Muscle of back (tissue), 13 donors: ENCODE data around the gene GCFC2. TPM values are rescaled to one million over a fixed set of nuclear protein-coding genes. Genes with fewer than 3 reads are reported as not detected.
"Not testable (repeated sequence)": the region's sequence is repeated elsewhere in the genome, so short reads cannot be mapped to it uniquely, and the experiment has no call there.

Experiments used
- DNase-seq, 3 donors: peaks; one replicate each; pipeline versions ENCODE4 v3.0.0 to v3.0.0-alpha.2; 2013
- long read RNA-seq, 9 donors: transcript quantifications; one replicate each; lab custom pipeline, GENCODE V29; 2026
- polyA plus RNA-seq, 10 donors: library from polyadenylated mRNA; unstranded; fragments of 120-200 nt; gene quantifications; one replicate each; pipeline ENCODE4 v1.2.1, GENCODE V29; 2013; ENCODE audit not compliant: insufficient read length in 10 of 10

Gene GCFC2
- 10 to 100 TPM; 14.5 to 38.4 (median 23.2) TPM for polyA plus RNA-seq
- long read RNA-seq, donor 1, full-length matches to known transcripts = 2 of 2 reads
- long read RNA-seq, donor 1, partial matches to known transcripts = 0 of 2 reads
- long read RNA-seq, donor 1, other reads (novel, unspliced or antisense) = 0 of 2 reads
- long read RNA-seq, donor 2, partial matches to known transcripts = 0 of 4 reads
- long read RNA-seq, donor 2, other reads (novel, unspliced or antisense) = 0 of 4 reads
- long read RNA-seq, donor 3 = 0 reads
- long read RNA-seq, donor 4, partial matches to known transcripts = 0 of 1 reads
- long read RNA-seq, donor 4, other reads (novel, unspliced or antisense) = 0 of 1 reads
- long read RNA-seq, donor 5, transcript GCFC2-207 (3 exons, 1,066 nt) = major isoform, 7 of 57 reads
- long read RNA-seq, donor 5, partial matches to known transcripts = 27 of 57 reads
- long read RNA-seq, donor 5, other reads (novel, unspliced or antisense) = 23 of 57 reads
- long read RNA-seq, donor 6, partial matches to known transcripts = 0 of 3 reads
- long read RNA-seq, donor 6, other reads (novel, unspliced or antisense) = 0 of 3 reads
- long read RNA-seq, donor 7, partial matches to known transcripts = 7 of 27 reads
- long read RNA-seq, donor 7, other reads (novel, unspliced or antisense) = 20 of 27 reads
- long read RNA-seq, donor 8, full-length matches to known transcripts = 4 of 4 reads
- long read RNA-seq, donor 8, partial matches to known transcripts = 0 of 4 reads
- long read RNA-seq, donor 8, other reads (novel, unspliced or antisense) = 0 of 4 reads
- long read RNA-seq, donor 9, partial matches to known transcripts = 0 of 1 reads
- long read RNA-seq, donor 9, other reads (novel, unspliced or antisense) = 0 of 1 reads

DNA sequence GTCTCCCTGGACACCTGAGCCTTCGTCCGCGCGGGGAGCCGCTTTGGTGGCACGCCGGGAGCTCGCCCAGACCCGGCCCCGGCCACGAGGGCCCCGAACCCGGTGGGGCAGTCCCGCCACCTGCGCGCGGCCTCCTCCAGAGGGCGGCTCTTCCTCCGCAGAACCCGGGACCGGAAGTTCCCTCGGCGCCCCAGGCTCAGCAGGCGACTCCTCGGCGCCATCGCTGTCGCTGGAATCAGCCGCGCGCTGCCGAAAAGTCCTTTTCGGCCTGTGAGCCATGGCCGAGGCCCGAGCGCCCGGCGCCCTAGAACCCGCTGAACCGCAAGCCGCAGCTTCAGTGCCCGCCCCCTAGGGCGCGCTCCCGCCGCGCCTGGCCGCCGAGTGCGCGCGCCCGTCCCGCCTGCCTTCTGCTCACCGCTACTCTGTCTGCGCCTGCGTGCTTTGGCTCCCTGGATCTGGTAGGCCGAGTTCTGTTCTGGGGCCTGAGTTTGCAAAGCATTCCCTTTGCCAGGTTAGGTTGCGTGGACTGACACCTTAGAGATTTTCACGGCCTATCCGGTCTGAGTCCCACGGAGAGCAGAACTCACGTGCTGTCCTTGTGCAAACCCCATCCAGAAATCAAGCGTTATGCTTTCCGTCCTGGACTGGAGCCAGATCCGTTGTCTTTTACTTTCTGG, at the start of gene GCFC2:
Gene GCFC2 (minus strand): TSS at position 339 of the 677 bp plus-strand sequence. CDS start 60 bp downstream, at position 279.
- DNase-seq = peak; percentile 90 to 97 (median 92)

DNA sequence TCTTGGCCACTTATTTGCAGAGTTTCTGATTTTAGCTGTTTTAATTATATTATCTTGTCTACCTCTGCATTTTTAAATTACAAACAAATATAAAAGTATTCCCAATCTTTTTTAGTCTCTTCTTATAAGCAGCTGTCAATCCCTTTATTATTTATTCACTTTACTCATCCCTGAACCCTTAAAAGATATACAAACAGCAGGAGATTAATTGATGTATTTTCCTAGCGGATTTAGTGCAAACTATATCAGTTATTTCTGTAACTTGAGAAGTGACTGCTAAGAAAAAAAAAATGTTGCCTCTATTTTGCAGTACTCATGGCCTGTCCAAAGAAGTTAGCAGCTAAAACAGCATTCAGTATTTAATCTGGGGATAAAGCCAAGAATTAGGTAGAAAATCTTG, 42.1 kb upstream of the GCFC2 start:
- no peak for DNase-seq

DNA sequence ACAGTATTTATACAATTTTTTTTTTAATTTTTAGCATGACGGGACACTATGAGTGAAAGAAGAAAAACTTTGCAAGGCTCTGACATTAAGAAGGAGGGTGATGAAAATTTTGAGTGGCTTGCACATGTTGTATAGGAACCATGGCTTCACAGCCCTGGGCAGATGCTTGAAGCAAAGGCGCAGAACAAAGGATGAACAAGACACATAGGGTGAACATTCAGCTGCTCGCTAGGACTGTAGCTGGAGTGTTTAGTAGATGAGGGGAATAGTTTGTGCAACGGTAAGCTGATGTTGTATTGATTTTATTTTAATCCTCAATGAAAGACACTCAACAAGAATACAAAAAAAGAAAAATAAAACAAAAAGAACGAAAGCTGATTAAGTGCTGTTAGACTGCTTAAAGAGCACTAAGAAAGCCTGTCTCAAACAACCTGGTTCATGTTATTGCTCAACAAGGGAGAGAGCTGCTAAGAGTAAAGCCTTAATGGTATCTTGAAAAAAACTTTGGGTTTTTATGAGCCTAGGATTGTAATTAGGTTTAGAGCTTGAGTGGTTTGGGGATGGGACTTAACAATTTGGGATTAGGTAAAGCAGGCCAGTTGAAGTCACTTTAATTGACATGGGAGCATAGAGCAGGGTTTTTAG, 41.2 kb upstream of the GCFC2 start:
- DNase-seq = no peak

DNA sequence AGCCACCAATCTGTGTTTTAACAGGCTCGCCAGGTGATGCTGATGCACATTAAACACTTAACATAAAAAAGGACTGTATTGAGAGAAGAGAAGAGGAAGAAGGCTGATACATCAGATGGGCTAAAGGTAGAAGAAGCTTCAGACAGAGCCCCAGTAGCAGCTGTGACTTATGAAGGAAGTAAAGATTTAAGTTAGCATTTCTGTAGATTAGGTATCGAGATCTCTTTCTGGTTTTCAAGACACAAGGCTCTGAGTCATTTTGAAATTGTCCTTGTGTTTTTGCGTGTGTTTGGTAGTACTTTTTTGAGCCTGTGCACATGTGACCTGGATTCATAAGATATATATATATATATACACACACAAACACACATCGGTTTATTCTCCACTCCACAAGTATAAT, 40.6 kb upstream of the GCFC2 start:
- DNase-seq = no peak

DNA sequence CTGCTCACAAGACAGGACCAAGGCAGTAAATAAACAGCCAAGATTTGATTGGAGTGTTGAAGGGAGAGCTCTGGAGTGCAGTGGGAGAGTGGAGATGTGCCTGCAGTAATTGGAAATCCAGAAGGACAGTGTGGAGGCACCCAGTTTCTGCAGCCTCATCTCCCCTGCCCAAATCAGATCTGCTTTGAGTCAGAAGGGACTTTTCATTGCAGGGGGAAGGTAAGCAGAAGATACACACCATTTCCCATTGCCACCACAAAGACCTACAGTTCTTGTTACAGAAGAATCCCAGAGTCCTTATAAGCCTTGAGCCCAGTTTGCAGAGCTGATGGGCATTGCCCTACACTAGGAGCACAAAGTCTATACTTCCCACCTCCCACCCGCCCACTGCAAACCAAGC, 27.2 kb upstream of the GCFC2 start:
- no peak for DNase-seq

DNA sequence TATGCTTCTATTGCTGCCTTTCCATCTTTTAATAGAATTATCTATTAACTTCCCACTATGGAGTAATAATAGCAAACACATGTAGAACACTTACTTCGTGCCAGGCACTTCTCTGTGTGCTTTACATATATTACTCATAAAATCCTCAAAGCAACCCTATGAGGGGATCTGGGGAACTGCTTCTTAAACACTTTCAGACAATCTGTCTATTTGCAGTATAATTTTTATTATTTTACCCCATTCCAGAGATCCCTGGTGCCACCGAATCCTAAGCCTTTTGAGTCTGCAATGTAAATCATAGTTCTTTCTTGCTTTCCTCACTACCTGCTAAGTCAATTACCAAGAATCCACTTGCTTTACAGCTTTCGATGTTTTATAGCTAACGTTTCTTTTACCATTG, 25.6 kb upstream of the GCFC2 start:
- peak in 2 of 3 donors; percentile 28 to 52 for DNase-seq

DNA sequence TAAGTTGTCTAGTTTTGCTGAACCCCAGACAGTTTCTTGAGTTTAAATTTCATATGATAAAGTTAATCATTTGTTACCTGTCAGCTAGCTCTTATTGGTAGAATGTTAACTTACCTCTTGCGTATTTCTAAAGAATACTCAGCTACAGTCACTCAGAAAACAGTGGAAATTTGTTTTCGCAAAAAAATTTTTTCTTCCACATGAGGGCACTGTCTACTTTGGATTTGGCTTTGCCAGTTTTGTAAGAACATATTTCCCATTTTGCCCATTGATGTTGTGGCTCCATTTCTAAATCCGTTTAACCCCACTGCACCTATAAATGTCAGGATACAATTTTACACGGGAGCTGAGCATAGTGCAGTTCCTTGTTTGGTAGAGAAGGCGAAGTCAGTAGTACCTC, 19.1 kb upstream of the GCFC2 start:
- DNase-seq = peak in 1 of 3 donors; percentile 19

DNA sequence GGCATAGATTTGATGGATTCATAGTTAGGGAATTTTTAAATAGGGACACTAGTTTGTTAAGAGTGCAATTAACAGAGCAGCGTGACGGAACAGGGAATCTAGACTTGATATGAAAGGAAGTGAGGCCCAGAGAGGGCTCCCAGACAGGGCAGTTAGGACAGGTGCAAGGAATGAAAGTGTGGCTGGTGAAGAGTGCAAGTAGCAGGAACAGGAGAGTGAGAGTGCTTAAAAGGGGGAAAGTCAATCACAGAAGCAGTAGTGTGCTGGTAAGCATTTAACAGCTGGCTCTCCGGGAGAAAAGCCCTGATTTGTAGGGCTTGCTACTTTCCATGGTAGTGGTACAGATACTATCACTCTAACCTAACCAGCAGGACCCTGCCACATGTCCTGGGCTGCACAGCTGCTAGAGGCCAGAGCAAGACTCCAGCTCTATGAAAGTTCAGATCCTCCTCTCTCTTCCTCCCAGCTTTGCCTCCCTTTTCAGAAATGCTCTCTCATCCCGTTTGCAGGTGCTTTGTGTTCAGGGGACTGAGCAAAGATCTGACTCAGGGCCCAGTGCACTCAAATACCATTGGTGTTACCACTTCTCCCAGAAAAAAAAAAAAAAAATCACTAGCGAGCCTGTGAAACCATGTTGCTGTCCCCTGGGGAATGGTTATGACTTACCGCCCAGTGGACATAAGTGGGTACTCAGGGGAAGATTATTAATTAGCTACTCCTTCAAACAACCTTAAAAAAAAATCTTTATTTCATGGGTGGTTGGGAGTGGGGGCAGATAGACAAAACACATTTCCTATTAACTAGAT, 18.1 kb upstream of the GCFC2 start:
- no peak for DNase-seq

DNA sequence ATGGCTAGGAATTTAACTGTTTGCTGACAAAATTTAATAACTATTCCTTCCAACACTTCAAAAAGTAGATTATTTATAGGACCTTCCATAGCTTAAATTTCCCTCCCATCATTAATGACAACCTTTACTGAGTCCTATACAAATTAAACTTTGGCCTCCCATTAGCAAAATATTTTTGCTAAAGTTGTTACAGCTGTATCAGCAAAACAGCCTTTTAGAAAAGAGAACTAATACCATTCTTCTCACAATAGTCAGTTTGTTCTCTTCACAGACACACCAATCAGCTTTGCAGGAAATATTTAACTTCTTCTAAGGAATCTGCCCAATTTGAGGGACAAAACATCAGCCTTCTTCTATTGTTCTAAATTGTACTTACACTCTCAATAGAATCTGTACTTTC, 12.0 kb upstream of the GCFC2 start:
- no peak for DNase-seq

DNA sequence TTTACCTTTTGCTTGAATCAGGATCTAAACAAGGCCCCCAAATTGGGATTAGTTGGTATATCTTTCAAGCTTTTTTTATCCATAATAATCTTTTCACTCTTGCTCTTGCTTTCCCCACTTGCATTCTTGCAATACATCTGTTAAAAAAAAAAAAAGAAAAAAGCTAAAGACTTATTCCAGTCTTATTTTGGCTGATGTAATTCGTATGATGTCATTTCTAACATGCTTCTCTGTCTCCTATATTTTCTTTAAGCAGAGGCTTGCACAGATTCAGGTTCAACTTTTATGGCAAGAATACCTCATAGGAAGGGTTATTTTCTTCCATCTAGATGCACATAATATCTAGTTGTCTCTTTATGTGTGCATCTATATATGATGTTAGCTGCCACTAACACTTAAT, 9.8 kb upstream of the GCFC2 start:
- no peak for DNase-seq

DNA sequence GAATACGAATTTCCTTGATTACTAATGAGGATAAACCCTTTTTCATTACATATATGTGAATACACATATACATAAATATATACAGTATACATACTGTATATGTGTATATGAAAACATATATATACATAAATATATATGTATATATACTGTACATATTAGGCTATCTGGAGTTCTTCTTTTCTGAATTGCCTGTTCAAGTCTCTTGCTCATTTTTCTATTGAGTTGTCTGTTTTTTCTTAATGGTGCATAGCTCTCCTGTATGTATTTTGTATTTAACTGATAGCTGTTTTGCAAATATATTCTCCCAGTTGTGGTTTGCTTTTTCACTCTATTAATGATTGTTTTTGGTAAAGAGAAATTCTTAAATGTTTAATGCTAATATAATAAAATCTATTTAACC, 8.9 kb upstream of the GCFC2 start:
- DNase-seq = no peak

DNA sequence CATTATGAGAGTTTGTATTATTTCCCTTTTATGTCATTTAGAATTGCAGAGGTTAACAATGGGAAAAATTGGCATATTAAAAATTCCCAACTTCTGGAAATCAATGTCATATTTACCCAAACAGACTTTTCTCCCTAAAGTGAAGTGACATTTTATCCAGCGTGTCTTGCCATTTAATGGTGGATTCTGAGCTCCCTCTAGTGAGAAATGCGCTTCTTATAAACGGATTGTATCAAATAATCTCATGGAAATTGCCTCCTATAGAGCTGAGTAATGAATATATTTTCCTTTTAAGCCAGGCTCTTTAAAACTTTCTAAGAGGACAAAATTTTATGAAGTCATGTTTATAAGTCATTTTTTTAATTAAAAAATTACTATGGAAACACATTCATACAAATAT, 5.7 kb upstream of the GCFC2 start:
- DNase-seq = peak in 1 of 3 donors; percentile 39

DNA sequence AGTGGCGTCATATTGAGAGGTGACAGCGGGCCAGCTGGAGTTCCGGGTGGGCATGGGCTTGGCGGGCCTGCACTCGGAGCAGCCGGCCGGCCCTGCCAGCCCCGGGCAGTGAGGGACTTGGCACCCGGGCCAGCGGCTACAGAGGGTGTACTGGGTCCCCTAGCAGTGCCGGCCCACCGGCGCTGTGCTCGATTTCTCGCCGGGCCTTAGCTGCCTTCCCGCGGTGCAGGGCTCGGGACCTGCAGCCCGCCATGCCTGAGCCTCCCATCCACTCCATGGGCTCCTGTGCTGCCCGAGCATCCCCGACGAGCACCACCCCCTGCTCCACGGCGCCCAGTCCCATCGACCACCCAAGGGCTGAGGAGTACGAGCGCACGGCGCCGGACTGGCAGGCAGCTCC, 875 bp upstream of the GCFC2 start:
- DNase-seq = not testable (repeated sequence)

DNA sequence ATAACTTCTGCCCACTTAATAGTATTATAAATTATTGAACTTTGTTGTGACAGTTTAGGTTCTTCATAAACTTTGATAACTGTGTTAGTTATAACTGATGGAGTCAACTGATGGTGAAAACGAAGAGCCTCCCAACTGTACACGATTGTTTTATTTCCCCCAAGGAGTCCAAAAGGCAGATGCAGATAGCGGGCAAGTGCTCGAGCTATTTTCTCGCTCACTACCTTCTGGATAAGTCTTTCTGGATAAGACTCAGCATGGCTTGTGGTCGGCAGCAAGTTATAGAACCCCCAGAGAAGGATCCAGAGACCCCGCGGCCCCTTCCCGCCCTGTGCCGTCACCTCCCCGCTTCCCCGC, 517 bp downstream of the GCFC2 start:
- no peak for DNase-seq

DNA sequence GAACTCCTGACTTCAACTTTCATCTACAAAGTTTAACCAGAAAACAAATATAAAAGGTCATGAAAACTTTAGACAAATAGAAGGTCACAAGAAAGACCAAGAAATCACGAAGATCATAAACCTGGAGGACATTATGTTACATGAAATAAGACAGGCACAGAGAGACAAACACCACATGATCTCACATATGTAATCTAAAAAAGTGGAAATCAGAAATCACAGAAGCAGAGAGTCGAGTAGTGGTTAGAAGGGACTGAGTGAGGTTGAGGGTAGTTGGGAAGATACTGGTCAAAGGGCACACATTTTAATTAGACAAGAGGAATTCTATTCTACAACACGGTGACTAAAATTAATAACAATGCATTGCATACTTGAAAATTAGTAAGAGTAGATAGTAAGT, 1.4 kb downstream of the GCFC2 start:
- DNase-seq = peak in 1 of 3 donors; percentile 12

DNA sequence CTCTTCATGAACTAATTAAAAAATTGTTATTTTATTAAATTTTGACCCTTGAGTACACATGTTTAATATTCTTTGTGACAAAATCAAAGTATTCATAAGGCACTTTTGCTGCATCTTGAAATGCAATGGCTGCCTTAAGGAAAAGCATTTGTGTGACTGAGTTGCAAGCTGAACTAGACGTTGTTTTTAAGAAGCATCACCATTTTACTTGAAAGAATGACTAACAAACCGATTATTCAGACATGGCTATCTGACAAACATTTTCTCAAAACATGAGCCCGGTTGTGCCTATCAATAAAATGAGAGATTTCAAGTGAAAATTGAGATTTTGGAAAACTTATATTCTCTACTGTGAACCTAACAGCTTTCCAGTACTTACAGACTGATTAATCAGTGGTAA, 2.8 kb downstream of the GCFC2 start:
- DNase-seq = no peak

DNA sequence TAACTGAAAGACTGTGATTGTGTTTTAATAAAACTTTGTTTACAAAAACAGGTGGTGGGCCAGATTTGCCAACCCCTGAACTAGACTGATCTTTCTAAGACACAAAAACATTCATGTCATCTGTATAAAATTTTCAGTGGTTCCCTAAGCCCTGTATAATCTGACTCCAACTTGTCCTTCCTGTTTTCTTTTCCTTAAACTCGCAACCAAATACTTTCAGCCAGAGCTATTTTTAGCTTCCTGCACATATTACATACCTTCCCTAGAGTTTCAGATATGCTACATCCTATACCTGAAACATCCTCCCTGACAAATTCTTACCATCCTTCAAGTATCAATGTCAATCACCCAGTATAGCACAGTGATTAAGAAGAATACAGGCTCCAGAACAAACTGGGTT, 4.8 kb downstream of the GCFC2 start:
- DNase-seq = no peak

DNA sequence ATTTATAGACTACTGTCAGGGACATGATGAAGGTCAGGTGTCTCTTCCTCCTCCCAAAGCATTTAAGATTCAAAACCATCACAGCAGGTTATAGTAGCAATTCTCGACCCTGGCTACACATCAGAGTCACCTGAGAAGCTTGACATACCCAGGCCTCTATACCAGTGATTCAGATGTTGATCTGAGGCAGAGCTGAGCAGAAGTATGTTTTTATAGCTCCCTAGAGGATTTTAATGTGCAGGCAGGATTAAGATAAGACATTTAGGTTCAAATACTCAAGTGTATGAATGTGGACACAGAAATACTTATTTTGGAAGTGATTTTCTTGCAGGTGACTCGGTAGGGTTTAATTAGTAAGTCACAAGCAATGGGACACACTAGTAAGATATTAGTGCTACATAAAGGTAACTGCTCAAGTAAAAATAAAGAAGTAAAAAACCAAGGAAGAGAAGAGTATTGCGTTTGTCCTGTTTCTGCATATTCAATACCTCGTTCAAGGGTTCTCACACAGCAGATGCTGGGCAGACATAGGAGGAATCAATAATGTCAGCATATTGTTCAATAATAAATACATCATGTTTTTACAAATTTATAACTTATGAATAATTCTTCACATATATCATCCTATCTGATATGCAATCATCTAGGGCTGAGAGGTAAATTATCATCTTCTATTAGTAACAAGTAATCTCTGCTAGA, 7.0 kb downstream of the GCFC2 start:
- DNase-seq = no peak

DNA sequence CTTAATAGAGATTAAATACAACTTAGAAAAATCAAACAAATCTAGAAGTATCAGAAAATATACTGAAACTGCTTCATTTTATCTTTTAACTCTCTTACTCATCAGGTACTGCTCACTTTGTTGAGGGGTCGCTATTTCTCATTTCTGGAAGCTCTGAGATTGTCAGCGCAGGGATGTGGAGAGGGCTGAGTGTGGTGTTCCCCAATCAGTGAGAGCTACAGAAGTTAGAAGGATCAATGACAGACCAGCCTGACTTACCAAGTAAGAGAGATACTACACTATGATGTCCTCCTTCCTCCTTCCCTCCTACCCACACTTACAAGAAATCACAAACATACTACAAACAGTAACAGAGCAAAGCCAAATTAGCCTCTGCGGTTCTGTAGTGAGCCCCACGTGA, 8.1 kb downstream of the GCFC2 start:
- DNase-seq = no peak

DNA sequence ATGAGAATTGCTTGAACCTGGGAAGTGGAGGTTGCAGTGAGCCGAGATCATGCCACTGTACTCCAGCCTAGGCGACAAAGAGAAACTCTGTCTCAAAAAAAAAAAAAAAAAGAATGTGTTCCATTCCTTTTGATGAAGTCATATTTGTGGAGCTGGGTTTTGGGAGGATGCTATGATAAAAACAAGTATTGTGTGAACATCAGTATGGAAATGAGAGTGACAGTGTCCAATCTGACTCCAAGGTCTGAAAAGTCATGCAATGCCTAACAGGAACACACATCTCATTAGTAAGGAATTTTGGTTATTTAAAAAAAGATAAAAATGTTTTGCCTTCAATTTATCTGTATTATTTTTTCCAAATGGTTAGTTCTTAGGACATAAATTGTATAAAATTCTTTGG, 11.8 kb downstream of the GCFC2 start:
- no peak for DNase-seq
